Common myeloid progenitor, CD34-positive (primary cell): ENCODE data around the gene DNAJB14.
"Not testable (repeated sequence)": the region's sequence is repeated elsewhere in the genome, so short reads cannot be mapped to it uniquely, and the experiment has no call there.

Experiments
- CTCF ChIA-PET: fragments of 350-600 bp; sonication (Branson Sonifier 250); formaldehyde crosslinking; loops from one replicate; lab custom pipeline; 2021; ENCODE audit warnings: antibody characterized with exemption; lab: Charles Lee
- POLR2A ChIA-PET: fragments of 350-600 bp; sonication (Branson Sonifier 250); formaldehyde crosslinking; loops from one replicate; lab custom pipeline; 2021; ENCODE audit warnings: antibody characterized with exemption; lab: Charles Lee
- DNase-seq, 3 donors: peaks; one replicate each; pipeline versions ENCODE4 v3.0.0 to v3.0.0-alpha.2; 2013
- H3K27ac ChIP-seq, 2 experiments: 1 replicate in 1 of 2; 2 replicates in 1 of 2; pipeline ENCODE4 v1.7.0; 2013; ENCODE audit warnings: inconsistent platforms in 2 of 2, low read length in 2 of 2, mild to moderate bottlenecking in 2 of 2, low read depth in 1 of 2, moderate library complexity in 1 of 2; ENCODE audit not compliant: severe bottlenecking in 2 of 2, insufficient read depth in 1 of 2, poor library complexity in 1 of 2
- H3K27me3 ChIP-seq, 5 experiments: replicated peaks in 2 of 5; 1 replicate in 3 of 5; 2 replicates in 2 of 5; pipeline versions ENCODE4 v1.6.1 to v1.7.0; 2013; ENCODE audit warnings: low read length in 4 of 5, mild to moderate bottlenecking in 2 of 5, moderate library complexity in 2 of 5, inconsistent platforms in 1 of 5; ENCODE audit not compliant: insufficient read depth in 5 of 5, control insufficient read depth in 4 of 5
- H3K36me3 ChIP-seq, 4 experiments: 1 replicate in 2 of 4; 2 replicates in 2 of 4; pipeline versions ENCODE4 v1.6.1 to v1.7.0; 2013; ENCODE audit warnings: low read length in 3 of 4, control low read depth in 1 of 4, mild to moderate bottlenecking in 1 of 4; ENCODE audit not compliant: control insufficient read depth in 4 of 4, insufficient read depth in 4 of 4
- H3K4me1 ChIP-seq, 4 experiments: 1 replicate in 3 of 4; 2 replicates in 1 of 4; pipeline versions ENCODE4 v1.6.1 to v1.7.1; 2013; ENCODE audit warnings: low read length in 3 of 4, mild to moderate bottlenecking in 3 of 4, control low read depth in 1 of 4, inconsistent platforms in 1 of 4, moderate library complexity in 1 of 4; ENCODE audit not compliant: control insufficient read depth in 4 of 4, insufficient read depth in 4 of 4; ENCODE audit errors: control extremely low read depth in 1 of 4
- H3K4me3 ChIP-seq, 7 experiments: 1 replicate in 4 of 7; 2 replicates in 3 of 7; pipeline versions ENCODE4 v1.5.1 to v1.7.0; 2013; ENCODE audit warnings: mild to moderate bottlenecking in 7 of 7, low read length in 6 of 7, moderate library complexity in 6 of 7, inconsistent platforms in 2 of 7, low read depth in 2 of 7, control low read depth in 1 of 7; ENCODE audit not compliant: insufficient read depth in 4 of 7, control insufficient read depth in 1 of 7; ENCODE audit errors: extremely low read depth in 1 of 7
- H3K9me3 ChIP-seq, 5 experiments: 1 replicate in 4 of 5; 2 replicates in 1 of 5; pipeline versions ENCODE4 v1.6.1 to v1.7.1; 2013; ENCODE audit warnings: low read length in 4 of 5, mild to moderate bottlenecking in 2 of 5, inconsistent platforms in 1 of 5, low read depth in 1 of 5, moderate library complexity in 1 of 5; ENCODE audit not compliant: control insufficient read depth in 4 of 5, insufficient read depth in 2 of 5; ENCODE audit errors: control extremely low read depth in 1 of 5
- WGBS: methylation state at CpG from one replicate; pipeline ENCODE4 v1.1.5; 2013; ENCODE audit not compliant: insufficient coverage; 5-methylcytosine and 5-hydroxymethylcytosine counted together

The DNAJB14 gene

DNA sequence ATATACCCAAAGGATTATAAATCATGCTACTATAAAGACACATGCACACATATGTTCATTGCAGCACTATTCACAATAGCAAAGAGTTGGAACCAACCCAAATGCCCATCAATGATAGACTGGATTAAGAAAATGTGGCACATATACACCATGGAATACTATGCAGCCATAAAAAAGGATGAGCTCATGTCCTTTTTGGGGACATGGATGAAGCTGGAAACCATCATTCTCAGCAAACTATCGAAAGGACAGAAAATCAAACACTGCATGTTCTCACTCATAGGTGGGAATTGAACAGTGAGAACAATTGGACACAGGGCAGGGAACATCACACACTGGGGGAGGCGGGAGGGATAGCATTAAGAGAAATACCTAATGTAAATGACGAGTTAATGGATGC is 11.8 kb upstream of the DNAJB14 start:
- CTCF ChIA-PET, DNase-seq, H3K36me3 ChIP-seq, H3K4me3 ChIP-seq, H3K4me1 ChIP-seq, H3K9me3 ChIP-seq, POLR2A ChIA-PET, H3K27me3 ChIP-seq, H3K27ac ChIP-seq: not testable (repeated sequence)
- WGBS: 100% methylated on average over 1 of the region's 3 CpGs

- DNase-seq: peak in 1 of 3 donors; percentile 3
- ChIA-PET POLR2A (interaction anchor here (1.1 kb wide), 1 partner anchor 56 kb away, joined by 6 read pairs; the partner anchor contains the start of gene LAMTOR3), CTCF (interaction anchor here (0.9 to 1.5 kb wide), 5 partner anchors 11 to 142 kb away, joined by 3 to 4 read pairs (median 4); no protein-coding TSS in a partner anchor)
- Histone ChIP-seq H3K4me3 (peak overlapping the region; percentile 62 to 99 (median 90)), H3K27me3 (no peaks in the 10 kb centered on the region), H3K4me1 (peaks cover 10 to 32% (median 21%) of the 10 kb centered on the region in 4 experiments), H3K9me3 (peaks cover 0 to 2% (median 0%) of the 10 kb centered on the region in 5 experiments), H3K36me3 (peaks cover 0 to 15% (median 3%) of the 10 kb centered on the region in 4 experiments), H3K27ac (peak overlapping the region in 1 of 2 experiments; percentile 86)
- WGBS: 0% methylated on average over 2 of the region's 8 CpGs
Observed at GRCh38 chr4:99950913-99951254, 4.5 kb upstream of the DNAJB14 start.

DNA sequence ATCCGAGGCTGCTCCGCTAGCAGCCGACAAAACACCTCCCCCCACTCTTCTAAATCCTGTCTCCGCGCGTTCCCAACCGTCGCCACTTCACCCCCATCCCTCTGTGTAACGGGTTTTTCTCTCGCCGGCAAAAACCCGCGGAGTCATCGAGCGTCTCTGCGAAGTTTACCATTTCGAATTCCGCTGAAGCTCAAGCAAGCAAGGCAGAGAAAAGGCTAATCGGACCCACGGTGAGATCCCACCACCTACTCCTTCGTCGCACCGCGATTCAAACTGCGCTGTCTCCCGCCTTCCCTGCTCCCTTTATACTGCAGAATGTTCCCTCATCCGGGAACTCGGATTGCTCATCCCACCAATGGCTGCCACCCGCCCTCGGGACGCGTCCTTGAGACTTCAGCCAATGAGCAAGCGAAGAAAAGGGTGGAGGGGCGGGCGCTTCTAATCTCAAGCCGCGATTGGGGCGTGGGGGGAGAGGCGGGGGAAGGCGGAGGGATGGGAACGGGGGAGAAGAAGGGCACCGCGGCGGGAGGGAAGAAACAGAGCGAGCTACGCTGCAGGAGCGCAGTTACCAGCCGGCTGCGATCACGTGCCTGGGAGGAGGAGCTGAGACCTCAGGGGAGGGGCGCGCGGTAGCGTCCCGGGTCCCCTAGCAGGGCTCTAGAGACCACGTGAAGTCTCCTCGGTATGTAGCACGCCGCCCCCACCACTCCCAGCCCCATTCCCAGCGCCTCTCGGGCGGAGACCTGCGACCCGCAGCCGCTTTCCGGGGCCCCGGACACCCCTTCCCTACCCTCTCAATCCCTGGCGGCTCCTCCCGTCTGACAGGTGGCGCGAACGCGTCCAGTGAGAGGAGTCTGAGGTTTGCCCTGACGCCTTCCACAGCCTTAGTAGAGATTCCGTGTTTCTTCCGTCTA is 3.8 kb upstream of the DNAJB14 start, which contains the start of gene H2AZ1:
TSS of gene H2AZ1 (minus strand) at position 277 of the 914 bp plus-strand sequence. CDS start at position 172, 105 bp downstream.
- H3K27ac ChIP-seq: peak within 1 kb of the TSS; percentile 68 to 88
- CTCF ChIA-PET: interaction anchor here (0.9 to 1.5 kb wide), 5 partner anchors 11 to 142 kb away, joined by 3 to 4 read pairs (median 4); no protein-coding TSS in a partner anchor
- H3K4me3 ChIP-seq: peak within 1 kb of the TSS; percentile 90 to 99 (median 97)
- H3K27me3 ChIP-seq: no peaks in the 10 kb centered on the region
- no peaks in the 10 kb centered on the region for H3K9me3 ChIP-seq
- POLR2A ChIA-PET: interaction anchor here (1.1 kb wide), 1 partner anchor 56 kb away, joined by 6 read pairs; the partner anchor contains the start of gene LAMTOR3
- peaks cover 12 to 37% (median 24%) of the 10 kb centered on the region in 4 experiments for H3K4me1 ChIP-seq
- under 1% methylated on average over 51 of the region's 76 CpGs for whole genome bisulfite sequencing
- H3K36me3 ChIP-seq: peaks cover 0 to 15% (median 3%) of the 10 kb centered on the region in 4 experiments
- DNase-seq: peak; percentile 99

DNA sequence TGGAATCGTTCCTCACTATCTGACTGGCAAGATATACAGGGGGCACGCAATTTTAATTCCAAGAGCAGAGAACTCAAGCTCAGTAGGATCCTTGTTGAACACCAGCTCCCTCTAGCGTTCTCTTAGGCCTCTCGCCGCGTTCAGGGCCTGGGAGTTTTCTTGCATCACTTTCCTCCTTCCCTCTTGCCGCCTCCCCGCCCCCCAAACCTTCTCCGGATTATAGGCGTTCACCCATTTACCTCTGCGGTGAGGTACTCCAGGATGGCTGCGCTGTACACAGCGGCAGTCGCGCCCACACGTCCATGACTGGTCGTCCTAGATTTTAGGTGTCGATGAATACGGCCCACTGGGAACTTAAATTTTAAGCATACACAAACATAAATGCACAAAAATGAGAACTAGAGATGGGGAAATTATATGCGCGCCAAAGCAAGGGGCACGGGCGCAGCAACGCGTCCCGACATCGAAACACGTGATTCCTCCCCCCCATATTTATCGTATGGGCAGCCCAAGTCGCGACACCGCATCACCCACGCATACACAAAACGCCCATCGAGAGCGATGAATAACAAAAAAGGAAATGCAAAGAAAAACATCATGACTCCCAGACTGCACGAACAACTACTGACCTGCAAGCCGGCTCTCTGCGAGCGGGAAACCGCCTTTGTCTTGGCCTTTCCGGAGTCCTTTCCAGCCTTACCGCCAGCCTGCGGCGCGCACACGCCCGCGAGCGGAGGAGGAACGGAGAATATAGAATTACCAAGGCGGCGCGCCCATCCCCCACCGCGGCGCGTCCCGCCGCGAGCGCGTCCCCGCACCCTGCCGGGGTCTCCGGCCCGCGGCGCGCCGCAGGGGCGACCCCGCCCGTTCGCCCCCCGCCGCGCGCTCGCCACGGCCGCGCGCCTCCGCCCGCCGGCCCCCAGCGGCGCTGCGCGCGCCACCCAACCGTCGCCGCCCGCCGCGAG is 2.9 kb upstream of the DNAJB14 start:
- Histone ChIP-seq H3K27me3 (no peaks in the 10 kb centered on the region), H3K27ac (peak overlapping the region; percentile 68 to 88), H3K9me3 (no peaks in the 10 kb centered on the region), H3K36me3 (peaks cover 0 to 15% (median 3%) of the 10 kb centered on the region in 4 experiments), H3K4me3 (peak overlapping the region; percentile 90 to 99 (median 97)), H3K4me1 (peaks cover 17 to 46% (median 30%) of the 10 kb centered on the region in 4 experiments)
- ChIA-PET POLR2A (interaction anchor here (1.0 to 1.1 kb wide), 3 partner anchors 22 to 386 kb away, joined by 3 to 8 read pairs (median 5); partner anchors contain the start of gene TRMT10A), CTCF (interaction anchor here (0.7 to 2.7 kb wide), 19 partner anchors 10 to 593 kb away, joined by 3 to 14 read pairs (median 4); partner anchors contain the start of genes LAMTOR3 and TRMT10A)
- peak; percentile 95 to 97 (median 96) for DNase-seq
- WGBS: under 1% methylated on average over 71 of the region's 98 CpGs

- peak overlapping the region in 1 of 2 experiments; percentile 91 for H3K27ac ChIP-seq
- peaks cover 17 to 47% (median 30%) of the 10 kb centered on the region in 4 experiments for H3K4me1 ChIP-seq
- peak overlapping the region in 3 of 7 experiments; percentile 85 to 97 (median 90) for H3K4me3 ChIP-seq
- H3K36me3 ChIP-seq: peaks cover 2 to 22% (median 3%) of the 10 kb centered on the region in 4 experiments
- DNase-seq: no peak
- H3K9me3 ChIP-seq: no peaks in the 10 kb centered on the region
- 94% methylated on average over 3 of the region's 4 CpGs for WGBS
- no peaks in the 10 kb centered on the region for H3K27me3 ChIP-seq
- CTCF ChIA-PET: interaction anchor here (0.9 to 2.7 kb wide), 13 partner anchors 8 to 384 kb away, joined by 3 to 14 read pairs (median 5); partner anchors contain the start of genes LAMTOR3 and TRMT10A
- POLR2A ChIA-PET: interaction anchor here (0.6 to 1.8 kb wide), 2 partner anchors 54 to 80 kb away, joined by 3 to 10 read pairs; partner anchors contain the start of gene LAMTOR3
Observed at GRCh38 chr4:99947608-99948007, 1.2 kb upstream of the DNAJB14 start.

DNA sequence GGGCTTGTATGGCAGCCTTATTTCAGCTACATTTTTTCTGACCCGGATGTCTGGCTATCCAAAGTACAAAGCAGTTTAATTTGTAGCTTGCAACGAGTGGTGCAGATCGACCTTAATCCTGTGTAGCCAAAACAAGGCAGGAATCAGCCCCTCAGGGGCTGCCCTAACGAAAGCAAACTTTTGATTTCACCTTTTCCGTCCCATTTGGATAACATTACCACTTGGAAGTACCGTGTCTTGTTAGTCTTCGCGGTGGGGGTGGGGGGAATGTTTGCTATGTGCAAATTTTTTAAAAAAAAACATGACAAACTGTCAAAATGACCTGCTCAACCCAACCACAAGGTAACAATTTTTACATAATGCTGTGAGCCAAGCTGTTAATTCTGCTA is 766 bp upstream of the DNAJB14 start:
- ChIA-PET POLR2A (interaction anchor here (1.8 kb wide), 1 partner anchor 53 kb away, joined by 10 read pairs; the partner anchor contains the start of gene LAMTOR3), CTCF (interaction anchor here (0.9 to 2.7 kb wide), 13 partner anchors 8 to 384 kb away, joined by 3 to 14 read pairs (median 5); partner anchors contain the start of genes LAMTOR3 and TRMT10A)
- Histone ChIP-seq H3K27ac (peak overlapping the region; percentile 84 to 91), H3K27me3 (no peaks in the 10 kb centered on the region), H3K4me3 (peak overlapping the region; percentile 67 to 97 (median 85)), H3K4me1 (peaks cover 17 to 47% (median 30%) of the 10 kb centered on the region in 4 experiments), H3K9me3 (no peaks in the 10 kb centered on the region), H3K36me3 (peaks cover 2 to 22% (median 3%) of the 10 kb centered on the region in 4 experiments)
- DNase-seq: no peak
- 22% methylated on average over 4 of the region's 8 CpGs for WGBS
